Smooth muscle cell (in vitro differentiated cells): ENCODE results near the gene M1AP. TPM values are rescaled to one million over a fixed set of nuclear protein-coding genes. Genes with fewer than 3 reads are reported as not detected.

Source experiments
- DNase-seq: peaks from one replicate; lab custom pipeline; 2025; ENCODE audit not compliant: unreplicated experiment; lab: John Stamatoyannopoulos, UW
- H2AFZ ChIP-seq: fragments of 200-600 bp; sonication (generic); 2 replicates; pipeline ENCODE4 v1.6.0; 2016; ENCODE audit warnings: antibody characterized with exemption, low read depth, mild to moderate bottlenecking
- H3F3A ChIP-seq: fragments of 200-600 bp; sonication (generic); 2 replicates; pipeline ENCODE4 v1.6.0; 2017; ENCODE audit warnings: antibody characterized with exemption, low read depth
- H3K27ac ChIP-seq: fragments of 200-600 bp; sonication (generic); 2 replicates; pipeline ENCODE4 v1.5.1; 2016; ENCODE audit warnings: low read depth, mild to moderate bottlenecking
- H3K27me3 ChIP-seq: fragments of 200-600 bp; sonication (generic); 2 replicates; pipeline ENCODE4 v1.6.1; 2016; ENCODE audit warnings: low read depth, mild to moderate bottlenecking
- H3K36me3 ChIP-seq: fragments of 200-600 bp; sonication (generic); 2 replicates; pipeline ENCODE4 v1.5.1; 2016; ENCODE audit warnings: low read depth
- H3K4me1 ChIP-seq: fragments of 200-600 bp; sonication (generic); 2 replicates; pipeline ENCODE4 v1.5.1; 2016; ENCODE audit warnings: low read depth
- H3K4me2 ChIP-seq: fragments of 200-600 bp; sonication (generic); 2 replicates; pipeline ENCODE4 v1.6.0; 2016; ENCODE audit warnings: mild to moderate bottlenecking
- H3K4me3 ChIP-seq: fragments of 200-600 bp; sonication (generic); 2 replicates; pipeline ENCODE4 v1.5.1; 2016; ENCODE audit warnings: mild to moderate bottlenecking
- H3K79me2 ChIP-seq: fragments of 200-600 bp; sonication (generic); 2 replicates; pipeline ENCODE4 v1.6.0; 2016; ENCODE audit warnings: low read depth, mild to moderate bottlenecking
- H3K9ac ChIP-seq: fragments of 200-600 bp; sonication (generic); 2 replicates; pipeline ENCODE4 v1.6.0; 2016; ENCODE audit warnings: low read depth
- H3K9me3 ChIP-seq: fragments of 200-600 bp; sonication (generic); replicated peaks from 2 replicates; pipeline ENCODE4 v1.5.1; 2016; ENCODE audit warnings: low read depth
- H4K20me1 ChIP-seq: fragments of 200-600 bp; sonication (generic); 2 replicates; pipeline ENCODE4 v1.6.0; 2016; ENCODE audit warnings: low read depth
- WGBS: methylation state at CpG from one replicate; pipeline ENCODE4 v1.1.7; 2016; ENCODE audit warnings: low lambda C conversion rate; 5-methylcytosine and 5-hydroxymethylcytosine counted together
- polyA plus RNA-seq: library from polyadenylated mRNA; unstranded; fragments of >200 nt; fragmentation: Nextera tagmentation; extraction: Ambion mirVana; gene quantifications from 2 replicates; pipeline ENCODE4 v1.2.1, GENCODE V29; 2016
- total RNA-seq: library from RNA; depleted of rRNA; stranded (reverse); fragments of >200 nt; gene quantifications from 2 replicates; pipeline ENCODE4 v1.2.3, GENCODE V29; 2014
- TF ChIP-seq, protein P1 (sequence below): fragments of 200-600 bp; sonication (generic); IDR thresholded peaks from 2 replicates; pipeline ENCODE4 v1.5.1; 2017; ENCODE audit warnings: borderline replicate concordance, mild to moderate bottlenecking, antibody characterized with exemption; ENCODE audit not compliant: insufficient read depth, poor library complexity, severe bottlenecking

The M1AP gene
- total and polyA plus RNA-seq, 2 experiments from 2014 or later, result 1.0 to 1.2 TPM

DNA sequence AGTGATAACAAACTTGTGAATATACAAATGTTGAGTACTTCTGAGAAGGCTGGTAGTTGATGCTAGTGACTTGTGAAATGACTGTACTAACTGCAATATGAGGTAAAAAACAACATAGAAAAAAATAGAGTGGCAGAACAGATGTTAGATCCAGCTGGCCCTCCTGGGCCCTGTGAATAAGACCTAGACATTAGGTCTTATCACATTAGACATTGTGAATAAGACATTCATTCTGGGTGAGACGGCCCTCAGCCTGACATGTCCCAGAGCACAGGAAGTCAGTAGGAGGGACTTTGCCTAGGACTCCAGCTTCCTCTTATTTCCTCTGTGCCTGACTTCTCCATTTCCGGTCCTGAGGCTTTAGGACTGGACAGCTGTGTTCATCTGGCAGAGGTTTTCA, 70.7 kb downstream of the M1AP start:
- H3K27me3 ChIP-seq, result no peaks in the 10 kb centered on the region
- H3K4me2 ChIP-seq, result peak overlapping the region; percentile 31
- WGBS, result 33% methylated on average over 2 of the region's 2 CpGs
- peaks cover 44% of the 10 kb centered on the region for H3F3A ChIP-seq
- no peak overlapping the region for H2AFZ ChIP-seq
- no peak overlapping the region for H3K9ac ChIP-seq
- H3K79me2 ChIP-seq, result no peaks in the 10 kb centered on the region
- H3K27ac ChIP-seq, result peak overlapping the region; percentile 76
- H3K36me3 ChIP-seq, result no peaks in the 10 kb centered on the region
- H3K4me1 ChIP-seq, result peaks cover 7% of the 10 kb centered on the region
- TF ChIP-seq, protein P1, sequence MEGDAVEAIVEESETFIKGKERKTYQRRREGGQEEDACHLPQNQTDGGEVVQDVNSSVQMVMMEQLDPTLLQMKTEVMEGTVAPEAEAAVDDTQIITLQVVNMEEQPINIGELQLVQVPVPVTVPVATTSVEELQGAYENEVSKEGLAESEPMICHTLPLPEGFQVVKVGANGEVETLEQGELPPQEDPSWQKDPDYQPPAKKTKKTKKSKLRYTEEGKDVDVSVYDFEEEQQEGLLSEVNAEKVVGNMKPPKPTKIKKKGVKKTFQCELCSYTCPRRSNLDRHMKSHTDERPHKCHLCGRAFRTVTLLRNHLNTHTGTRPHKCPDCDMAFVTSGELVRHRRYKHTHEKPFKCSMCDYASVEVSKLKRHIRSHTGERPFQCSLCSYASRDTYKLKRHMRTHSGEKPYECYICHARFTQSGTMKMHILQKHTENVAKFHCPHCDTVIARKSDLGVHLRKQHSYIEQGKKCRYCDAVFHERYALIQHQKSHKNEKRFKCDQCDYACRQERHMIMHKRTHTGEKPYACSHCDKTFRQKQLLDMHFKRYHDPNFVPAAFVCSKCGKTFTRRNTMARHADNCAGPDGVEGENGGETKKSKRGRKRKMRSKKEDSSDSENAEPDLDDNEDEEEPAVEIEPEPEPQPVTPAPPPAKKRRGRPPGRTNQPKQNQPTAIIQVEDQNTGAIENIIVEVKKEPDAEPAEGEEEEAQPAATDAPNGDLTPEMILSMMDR, result no peak
- H3K4me3 ChIP-seq, result no peak overlapping the region
- H4K20me1 ChIP-seq, result no peaks in the 10 kb centered on the region
- no peaks in the 10 kb centered on the region for H3K9me3 ChIP-seq
- DNase-seq, result no peak

DNA sequence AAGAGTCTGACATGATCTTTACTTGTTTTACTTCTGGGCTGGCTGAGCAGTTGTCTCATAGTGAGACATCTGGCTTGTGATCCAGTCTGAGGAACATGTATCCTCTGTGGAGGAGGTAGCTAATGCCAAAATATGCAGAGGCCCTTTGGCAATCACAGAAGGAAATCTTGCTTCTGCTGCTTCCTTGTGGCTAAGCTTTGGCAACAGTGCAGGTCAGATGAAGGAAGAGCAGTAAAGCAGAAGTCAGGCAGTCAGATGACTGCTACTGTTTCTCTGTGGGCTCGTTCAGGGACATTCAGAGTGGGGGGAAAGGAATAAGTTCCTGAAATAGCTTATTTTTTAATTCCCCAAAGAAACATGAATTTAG, 71.3 kb downstream of the M1AP start:
- Histone ChIP-seq H3K9me3 (no peaks in the 10 kb centered on the region), H3K4me3 (no peak overlapping the region), H3K36me3 (no peaks in the 10 kb centered on the region), H3K4me1 (peaks cover 7% of the 10 kb centered on the region), H2AFZ (no peak overlapping the region), H3K27me3 (no peaks in the 10 kb centered on the region), H3F3A (peaks cover 41% of the 10 kb centered on the region), H3K4me2 (peak overlapping the region; percentile 16), H3K79me2 (no peaks in the 10 kb centered on the region), H3K9ac (no peak overlapping the region), H3K27ac (peak overlapping the region; percentile 76), H4K20me1 (no peaks in the 10 kb centered on the region)
- DNase-seq, result no peak
- TF ChIP-seq, protein P1, result no peak
- 29% methylated on average over 1 of the region's 1 CpG for WGBS

DNA sequence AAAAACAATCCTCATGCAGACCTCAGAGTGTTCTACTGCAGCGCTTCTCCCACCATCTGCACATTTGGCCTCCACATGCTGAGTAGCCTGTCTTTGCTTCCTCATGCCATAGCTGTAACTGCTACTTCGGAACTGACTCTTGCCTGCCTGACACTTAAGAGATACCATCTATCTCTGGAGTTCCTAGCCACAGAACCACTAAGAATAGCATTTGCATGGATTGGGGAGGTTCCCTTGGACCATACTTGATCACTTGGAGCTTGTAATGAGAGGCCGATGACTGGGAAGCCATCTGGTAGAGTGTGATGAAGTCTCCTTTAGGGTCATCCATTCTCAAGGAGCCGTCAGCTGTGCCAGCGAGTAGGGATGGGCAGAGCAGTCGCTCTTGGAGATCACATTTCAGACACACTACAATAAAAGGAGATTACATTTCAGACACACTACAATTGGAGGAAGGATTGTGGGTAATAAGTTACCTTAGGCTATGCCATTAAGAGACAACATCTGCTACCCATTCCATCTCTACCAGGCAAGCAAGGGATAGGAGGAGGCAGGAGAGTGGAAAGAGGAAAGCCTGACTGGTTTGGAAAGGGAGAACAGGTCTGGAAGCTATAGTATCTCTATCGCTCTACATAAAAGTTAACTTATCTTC, 71.8 kb downstream of the M1AP start:
- H3K4me2 ChIP-seq, result peak overlapping the region; percentile 16
- H3K9ac ChIP-seq, result no peak overlapping the region
- H3K36me3 ChIP-seq, result no peaks in the 10 kb centered on the region
- no peak for DNase-seq
- no peak overlapping the region for H3K4me3 ChIP-seq
- H4K20me1 ChIP-seq, result no peaks in the 10 kb centered on the region
- WGBS, result 55% methylated on average over 7 of the region's 7 CpGs
- TF ChIP-seq, protein P1, result no peak
- no peak overlapping the region for H2AFZ ChIP-seq
- peak overlapping the region; percentile 76 for H3K27ac ChIP-seq
- H3K27me3 ChIP-seq, result no peaks in the 10 kb centered on the region
- peaks cover 7% of the 10 kb centered on the region for H3K4me1 ChIP-seq
- H3K79me2 ChIP-seq, result no peaks in the 10 kb centered on the region
- H3K9me3 ChIP-seq, result no peaks in the 10 kb centered on the region
- peaks cover 36% of the 10 kb centered on the region for H3F3A ChIP-seq

- TF ChIP-seq, protein P1, result no peak
- H3K27ac ChIP-seq, result no peak overlapping the region
- peaks cover 28% of the 10 kb centered on the region for H3F3A ChIP-seq
- DNase-seq, result no peak
- H3K9me3 ChIP-seq, result no peaks in the 10 kb centered on the region
- H3K4me1 ChIP-seq, result peaks cover 7% of the 10 kb centered on the region
- no peak overlapping the region for H2AFZ ChIP-seq
- no peaks in the 10 kb centered on the region for H3K27me3 ChIP-seq
- H4K20me1 ChIP-seq, result no peaks in the 10 kb centered on the region
- H3K36me3 ChIP-seq, result no peaks in the 10 kb centered on the region
- H3K79me2 ChIP-seq, result no peaks in the 10 kb centered on the region
- H3K9ac ChIP-seq, result no peak overlapping the region
- WGBS, result 65% methylated on average over 4 of the region's 4 CpGs
- no peak overlapping the region for H3K4me3 ChIP-seq
- no peak overlapping the region for H3K4me2 ChIP-seq
These were observed 72.8 kb downstream of the M1AP start for GRCh38 chr2:74575320-74575719.
